Mucosa of stomach (tissue), 1 donor: ENCODE results near the gene IL1RAPL1.

Experiments used
- H3K27me3 ChIP-seq: one replicate; pipeline ENCODE4 v1.7.0; 2013; ENCODE audit warnings: mild to moderate bottlenecking, low read length; ENCODE audit not compliant: control insufficient read depth, insufficient read depth
- H3K36me3 ChIP-seq: one replicate; pipeline ENCODE4 v1.7.0; 2013; ENCODE audit warnings: low read length; ENCODE audit not compliant: control insufficient read depth, insufficient read depth
- H3K4me1 ChIP-seq: one replicate; pipeline ENCODE4 v1.7.0; 2013; ENCODE audit warnings: mild to moderate bottlenecking, low read length; ENCODE audit not compliant: control insufficient read depth, insufficient read depth
- H3K4me3 ChIP-seq: one replicate; pipeline ENCODE4 v1.7.0; 2013; ENCODE audit warnings: low read length
- H3K9ac ChIP-seq: one replicate; pipeline ENCODE4 v1.7.0; 2013; ENCODE audit warnings: mild to moderate bottlenecking, low read length, moderate library complexity
- H3K9me3 ChIP-seq: one replicate; pipeline ENCODE4 v1.7.0; 2013; ENCODE audit warnings: mild to moderate bottlenecking, low read length, moderate library complexity; ENCODE audit not compliant: control insufficient read depth
- donor health status: Pancreatic carcinoma.

Gene IL1RAPL1

DNA sequence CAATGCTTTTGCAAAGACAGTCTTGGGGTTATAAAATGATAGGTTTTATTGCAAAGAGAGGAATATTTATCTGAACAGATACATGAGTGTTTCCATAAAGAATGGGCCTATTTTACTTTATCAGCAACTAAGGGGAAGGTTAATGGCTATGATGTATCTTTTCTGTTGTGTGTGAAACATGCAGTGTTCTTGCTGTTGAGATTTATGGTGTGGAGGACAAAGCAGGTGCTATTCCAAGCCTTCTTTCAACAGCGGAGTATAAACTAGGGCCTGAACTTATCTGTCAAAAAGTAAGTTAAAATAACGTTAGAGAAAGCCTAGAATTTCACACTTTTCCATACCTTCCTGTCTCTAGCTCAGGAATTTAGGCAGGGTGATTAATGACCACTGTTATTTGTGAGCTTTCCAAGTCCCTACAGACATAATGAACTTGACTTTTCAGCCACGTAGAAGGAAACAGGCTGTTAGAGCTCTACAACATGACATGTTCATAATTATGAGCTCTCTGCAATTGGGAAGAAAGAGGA lies 411.4 kb downstream of the IL1RAPL1 start:
- Histone ChIP-seq H3K4me1 (no peaks in the 10 kb centered on the region), H3K4me3 (no peak overlapping the region), H3K9me3 (no peaks in the 10 kb centered on the region), H3K36me3 (no peaks in the 10 kb centered on the region), H3K27me3 (no peaks in the 10 kb centered on the region), H3K9ac (no peak overlapping the region)

DNA sequence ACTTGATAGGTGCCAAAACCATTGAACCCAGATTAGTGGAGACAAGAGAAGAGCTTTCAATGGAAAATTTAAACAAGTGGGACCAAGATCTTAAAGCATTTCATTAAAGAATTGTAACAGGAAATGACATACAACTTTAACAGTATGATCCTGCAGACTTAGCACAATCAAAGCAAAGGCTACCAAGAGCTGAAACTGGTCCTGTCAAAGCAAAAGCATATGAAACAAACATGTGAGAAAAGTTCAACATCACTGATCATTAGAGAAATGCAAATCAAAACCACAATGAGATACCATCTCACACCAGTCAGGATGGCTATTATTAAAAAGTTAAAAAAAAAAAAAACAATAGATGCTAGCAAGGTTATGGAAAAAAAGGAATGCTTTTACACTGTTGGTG lies 425.6 kb downstream of the IL1RAPL1 start:
- Histone ChIP-seq H3K4me1 (no peaks in the 10 kb centered on the region), H3K9me3 (no peaks in the 10 kb centered on the region), H3K27me3 (no peaks in the 10 kb centered on the region), H3K4me3 (no peak overlapping the region), H3K9ac (no peak overlapping the region), H3K36me3 (no peaks in the 10 kb centered on the region)

DNA sequence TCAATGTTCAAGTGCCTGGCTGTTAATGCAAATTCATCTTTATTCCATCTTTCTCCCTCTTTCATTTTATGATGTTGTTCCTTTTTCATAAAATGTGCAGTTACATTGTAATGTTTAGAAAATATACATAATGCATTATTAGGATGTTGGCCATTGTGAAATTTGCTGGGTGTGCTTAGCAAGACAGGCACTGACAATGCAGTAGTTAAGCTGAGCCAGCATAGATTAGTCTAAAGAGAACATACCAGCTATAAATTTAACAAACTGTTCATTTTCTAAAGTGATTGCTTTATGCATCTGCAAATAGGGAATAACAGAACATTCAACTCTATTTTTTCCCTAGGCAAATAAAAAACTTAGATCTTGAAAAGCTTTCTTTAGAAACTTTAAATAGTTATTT lies 436.0 kb downstream of the IL1RAPL1 start:
- Histone ChIP-seq H3K9ac (no peak overlapping the region), H3K27me3 (no peaks in the 10 kb centered on the region), H3K4me1 (no peaks in the 10 kb centered on the region), H3K4me3 (no peak overlapping the region), H3K9me3 (no peaks in the 10 kb centered on the region), H3K36me3 (no peaks in the 10 kb centered on the region)

DNA sequence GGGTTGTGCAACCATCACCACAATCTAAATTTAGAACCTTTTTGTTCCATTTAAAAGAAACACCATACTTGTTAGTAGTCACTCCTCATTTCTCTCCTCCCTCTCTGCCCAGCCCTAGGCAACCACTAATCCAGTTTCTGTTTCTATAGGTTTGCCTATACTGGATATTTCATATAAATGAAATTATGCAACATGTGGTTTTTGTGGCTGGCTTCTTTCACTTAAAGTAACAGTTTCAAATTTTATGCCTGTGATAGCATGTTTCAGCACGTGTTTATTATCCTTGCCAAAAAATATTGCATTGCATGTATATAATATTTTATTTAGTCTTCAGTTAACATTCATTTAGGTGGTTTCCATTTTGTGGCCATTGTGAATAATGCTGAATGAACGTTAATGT lies 437.6 kb downstream of the IL1RAPL1 start:
- Histone ChIP-seq H3K36me3 (no peaks in the 10 kb centered on the region), H3K4me3 (no peak overlapping the region), H3K9me3 (no peaks in the 10 kb centered on the region), H3K27me3 (no peaks in the 10 kb centered on the region), H3K4me1 (no peaks in the 10 kb centered on the region), H3K9ac (no peak overlapping the region)

DNA sequence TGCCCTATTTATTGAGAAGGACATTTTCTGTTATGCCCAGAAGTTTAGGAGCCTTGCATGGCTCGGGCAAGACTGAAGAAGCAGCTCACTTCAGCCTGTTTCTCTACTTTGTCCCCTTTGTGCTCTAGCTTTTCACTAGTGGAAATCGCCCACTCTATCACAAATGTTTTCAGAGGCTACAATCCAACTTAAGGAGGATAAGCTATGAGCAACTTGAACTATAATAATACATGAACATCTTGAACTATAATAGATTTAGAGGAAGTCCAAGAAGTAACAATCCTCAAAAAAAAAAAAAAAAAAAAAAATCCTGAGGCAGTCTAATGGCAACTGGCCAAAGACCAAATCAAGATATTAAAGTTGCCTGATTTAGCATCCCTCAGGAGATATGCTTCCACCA lies 452.3 kb downstream of the IL1RAPL1 start:
- Histone ChIP-seq H3K9ac (no peak overlapping the region), H3K27me3 (no peaks in the 10 kb centered on the region), H3K4me1 (no peaks in the 10 kb centered on the region), H3K36me3 (no peaks in the 10 kb centered on the region), H3K4me3 (no peak overlapping the region), H3K9me3 (no peaks in the 10 kb centered on the region)

DNA sequence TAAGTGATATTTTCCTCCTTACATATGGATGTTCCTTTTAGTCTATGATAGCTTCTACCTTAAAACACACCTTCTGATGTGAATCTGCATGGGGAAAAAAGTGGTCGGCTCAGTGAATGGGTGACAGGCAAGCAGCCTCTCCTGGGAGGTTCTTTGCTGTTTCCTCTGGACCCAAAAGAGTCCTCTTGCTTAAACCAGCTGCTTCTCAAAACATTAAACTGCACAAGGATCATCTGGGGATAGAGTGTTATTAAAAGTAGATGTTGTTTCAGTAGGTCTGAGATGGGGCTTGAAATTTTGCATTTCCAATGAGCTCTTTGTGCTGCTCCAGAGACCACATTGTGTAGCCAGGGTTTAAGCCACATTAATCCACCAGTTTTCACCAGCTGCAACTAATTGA lies 452.9 kb downstream of the IL1RAPL1 start:
- H3K36me3 ChIP-seq = no peaks in the 10 kb centered on the region
- H3K4me3 ChIP-seq = no peak overlapping the region
- H3K9me3 ChIP-seq = no peaks in the 10 kb centered on the region
- H3K4me1 ChIP-seq = no peaks in the 10 kb centered on the region
- H3K27me3 ChIP-seq = no peaks in the 10 kb centered on the region
- no peak overlapping the region for H3K9ac ChIP-seq

DNA sequence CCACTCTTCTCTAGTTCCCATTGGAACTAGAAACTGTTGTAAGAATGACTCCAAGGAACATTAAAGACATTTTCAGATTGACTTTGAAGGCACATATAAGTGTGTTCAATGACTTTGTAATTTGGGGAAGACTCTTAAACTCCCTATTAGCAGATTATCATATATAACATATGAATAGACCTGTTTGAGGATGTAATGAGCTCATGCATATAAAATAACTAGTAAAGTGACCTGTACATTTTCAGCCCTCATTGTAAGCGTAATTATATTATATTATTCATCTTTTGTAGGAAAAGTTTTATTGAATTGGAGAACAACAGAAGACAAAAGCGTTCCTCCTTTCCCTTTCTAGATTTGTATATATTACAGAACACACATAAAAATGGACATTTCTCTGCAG lies 455.1 kb downstream of the IL1RAPL1 start:
- no peak overlapping the region for H3K9ac ChIP-seq
- no peaks in the 10 kb centered on the region for H3K4me1 ChIP-seq
- H3K9me3 ChIP-seq = no peaks in the 10 kb centered on the region
- H3K4me3 ChIP-seq = no peak overlapping the region
- H3K36me3 ChIP-seq = no peaks in the 10 kb centered on the region
- H3K27me3 ChIP-seq = no peaks in the 10 kb centered on the region

DNA sequence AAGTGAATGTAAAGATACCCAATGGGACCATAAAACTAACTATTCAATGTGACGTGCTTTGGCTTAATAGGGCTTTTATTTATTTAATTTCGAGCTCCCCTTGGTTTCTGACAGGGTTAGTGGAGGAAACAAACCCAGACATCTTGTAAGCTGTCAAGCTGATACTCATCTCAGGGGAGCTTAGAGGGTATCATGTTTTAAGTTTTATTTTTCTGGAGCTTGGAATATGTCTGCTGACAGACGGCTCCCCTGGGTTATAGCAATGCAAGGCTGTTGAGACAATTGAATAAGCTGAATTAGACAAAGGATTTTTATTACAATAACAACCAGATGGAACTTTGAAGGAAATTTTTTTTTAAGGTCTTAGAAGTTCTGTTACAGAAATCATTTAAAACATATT lies 456.5 kb downstream of the IL1RAPL1 start:
- Histone ChIP-seq H3K9me3 (no peaks in the 10 kb centered on the region), H3K36me3 (no peaks in the 10 kb centered on the region), H3K27me3 (no peaks in the 10 kb centered on the region), H3K4me1 (no peaks in the 10 kb centered on the region), H3K9ac (no peak overlapping the region), H3K4me3 (no peak overlapping the region)

DNA sequence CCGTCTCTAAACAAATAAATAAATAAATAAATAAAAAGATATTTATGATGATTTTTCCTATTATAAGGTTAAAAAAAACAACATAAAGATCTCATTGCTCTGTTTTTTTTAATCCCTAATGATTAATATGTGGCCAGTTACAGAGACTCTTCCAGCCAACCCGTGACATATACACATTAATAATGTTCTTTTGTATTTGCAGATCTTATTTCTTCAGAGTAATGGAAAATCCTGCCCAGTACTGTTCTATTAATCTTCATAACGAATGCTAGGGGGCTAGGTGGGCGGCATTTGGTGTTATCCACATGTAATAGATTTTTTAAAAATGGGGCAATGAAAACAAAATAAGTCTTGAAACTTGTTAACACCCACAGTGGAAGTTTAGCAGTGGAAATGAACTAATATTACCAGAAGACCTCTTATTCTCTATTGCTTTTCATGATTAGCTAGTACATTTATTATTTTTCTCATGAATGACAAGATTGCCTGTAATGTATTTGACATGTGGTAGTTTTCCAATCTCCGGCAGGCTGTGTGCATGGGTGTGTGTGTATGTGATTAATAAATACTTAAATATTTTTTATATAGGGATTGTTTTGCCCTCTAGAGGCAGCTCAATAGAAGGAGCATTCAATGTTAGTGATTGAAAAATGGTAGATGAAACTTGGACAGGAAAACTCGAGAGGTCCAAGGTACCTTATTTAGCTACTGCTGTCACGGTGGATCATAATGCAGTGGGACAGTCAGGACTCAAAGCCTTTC lies 457.4 kb downstream of the IL1RAPL1 start:
- no peaks in the 10 kb centered on the region for H3K27me3 ChIP-seq
- H3K4me3 ChIP-seq = no peak overlapping the region
- H3K4me1 ChIP-seq = no peaks in the 10 kb centered on the region
- H3K9ac ChIP-seq = no peak overlapping the region
- H3K9me3 ChIP-seq = no peaks in the 10 kb centered on the region
- no peaks in the 10 kb centered on the region for H3K36me3 ChIP-seq

DNA sequence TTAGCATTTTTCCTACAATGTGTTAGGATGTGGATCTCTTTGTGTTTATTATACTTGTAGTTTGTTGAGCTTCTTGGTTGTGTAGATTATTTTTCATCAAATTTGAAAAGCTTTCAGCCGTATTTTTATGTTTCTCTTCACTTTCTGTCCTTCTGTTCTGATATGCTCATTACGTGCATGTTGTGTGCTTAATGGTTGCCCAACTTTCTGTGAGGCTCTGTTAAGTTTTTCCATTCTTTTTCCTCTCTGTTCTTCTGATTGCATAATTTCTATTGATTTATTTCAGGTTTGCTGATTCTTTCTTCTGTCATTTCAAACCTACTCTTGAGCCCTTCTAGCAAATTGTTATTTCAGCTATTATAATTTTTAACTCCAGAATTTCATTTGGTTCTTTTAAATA lies 478.2 kb downstream of the IL1RAPL1 start:
- Histone ChIP-seq H3K36me3 (no peaks in the 10 kb centered on the region), H3K4me3 (no peak overlapping the region)

DNA sequence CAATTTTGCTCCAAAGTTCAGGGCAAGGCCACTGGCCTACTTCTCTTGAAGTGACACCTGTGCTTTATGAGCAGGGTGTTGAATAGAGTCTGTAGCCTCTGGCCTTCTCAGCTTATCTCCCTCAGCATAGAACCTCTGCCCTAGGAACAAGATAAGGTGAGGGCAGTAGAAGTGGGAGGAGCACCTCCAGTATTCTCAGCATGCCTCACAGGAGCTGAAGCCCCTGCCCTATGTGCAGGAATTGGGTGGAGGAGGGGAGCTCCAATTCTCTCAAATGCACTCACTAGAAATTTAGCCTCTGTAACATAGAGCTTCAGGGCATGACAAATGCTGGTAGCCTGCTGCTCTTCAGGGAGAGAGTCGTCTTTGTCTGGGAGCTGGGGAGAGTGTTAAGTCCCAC lies 479.3 kb downstream of the IL1RAPL1 start:
- no peak overlapping the region for H3K4me3 ChIP-seq
- H3K36me3 ChIP-seq = no peaks in the 10 kb centered on the region
- no peaks in the 10 kb centered on the region for H3K4me1 ChIP-seq
- H3K9ac ChIP-seq = no peak overlapping the region
- H3K27me3 ChIP-seq = no peaks in the 10 kb centered on the region
- H3K9me3 ChIP-seq = no peaks in the 10 kb centered on the region

More for the DNA sequence above, 478.2 kb downstream of the IL1RAPL1 start:
- Histone ChIP-seq H3K4me1 (no peaks in the 10 kb centered on the region), H3K9me3 (no peaks in the 10 kb centered on the region), H3K9ac (no peak overlapping the region), H3K27me3 (no peaks in the 10 kb centered on the region)

DNA sequence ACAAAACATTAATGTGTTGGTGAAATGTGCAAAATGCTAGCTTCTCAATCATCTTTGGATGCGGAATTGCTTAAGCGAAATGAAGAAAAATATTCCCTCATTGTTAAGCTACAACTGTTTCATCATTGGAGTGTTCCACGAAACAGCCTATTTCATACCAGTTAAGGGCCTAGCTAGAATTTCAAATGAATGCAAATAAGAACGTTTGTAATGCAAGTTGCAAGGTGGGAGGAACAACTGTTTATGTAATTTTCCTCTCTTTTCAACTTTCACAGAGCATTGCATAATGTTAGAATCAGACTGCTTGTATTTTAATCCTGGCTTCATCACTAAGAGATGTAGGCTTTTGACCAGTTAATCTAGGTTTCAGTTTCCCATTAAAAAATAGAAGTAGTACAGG lies 480.1 kb downstream of the IL1RAPL1 start:
- no peaks in the 10 kb centered on the region for H3K9me3 ChIP-seq
- no peak overlapping the region for H3K4me3 ChIP-seq

More for the DNA sequence above, 480.1 kb downstream of the IL1RAPL1 start:
- no peaks in the 10 kb centered on the region for H3K36me3 ChIP-seq
- no peaks in the 10 kb centered on the region for H3K4me1 ChIP-seq
- no peaks in the 10 kb centered on the region for H3K27me3 ChIP-seq
- H3K9ac ChIP-seq = no peak overlapping the region
